GM12878 (cell line): ENCODE measurements around the gene UNC119B. TPM values are rescaled to one million over a fixed set of nuclear protein-coding genes. Genes with fewer than 3 reads are reported as not detected.

ENCODE experiments used
- CBX3 ChIP-seq: fragments of 200-600 bp; sonication (generic); IDR thresholded peaks from 2 replicates; pipeline ENCODE4 v1.6.1; 2016; ENCODE audit warnings: low read depth, borderline replicate concordance
- CUX1 ChIP-seq: IDR thresholded peaks from 2 replicates; pipeline ENCODE4 v1.6.1; 2012; ENCODE audit warnings: improper control_type of control experiment, low read depth, low read length; ENCODE audit not compliant: insufficient replicate concordance
- SPI1 ChIP-seq: IDR thresholded peaks from 2 replicates; pipeline ENCODE4 v1.6.1; 2011; ENCODE audit warnings: low read depth, mild to moderate bottlenecking, low read length, moderate library complexity, borderline replicate concordance; ENCODE audit not compliant: insufficient read depth
- YBX1 ChIP-seq: fragments of 450-650 bp; IDR thresholded peaks from 2 replicates; pipeline ENCODE4 v1.6.1; 2016; ENCODE audit warnings: antibody characterized with exemption
- polyA plus RNA-seq, 11 experiments: library from polyadenylated mRNA; depleted of rRNA in 4 of 11; unstranded in 6 of 11; stranded (reverse) in 5 of 11; fragments of >200 nt; fragmentation: Nextera tagmentation in 4 of 11; fragmentation: Illumina TruSeq in 1 of 11; extraction: Ambion mirVana in 4 of 11; extraction: Trizol in 1 of 11; gene quantifications; 1 replicate in 1 of 11; 2 replicates in 10 of 11; pipeline versions ENCODE4 v1.2.1 to v1.2.3, GENCODE V29; 2011 to 2016; ENCODE audit warnings: inconsistent platforms in 2 of 11, missing spikeins in 2 of 11, low read depth in 1 of 11
- total RNA-seq, 4 experiments: library from RNA; depleted of rRNA in 3 of 4; stranded (reverse); fragments of >200 nt in 3 of 4; fragmentation: Illumina TruSeq in 1 of 4; extraction: Trizol in 1 of 4; gene quantifications; 2 replicates each; pipeline versions ENCODE4 v1.2.1 to v1.2.3, GENCODE V29; 2013 to 2021
- TF ChIP-seq, protein P1 (sequence below): IDR thresholded peaks from 2 replicates; pipeline ENCODE4 v1.6.1; 2011; ENCODE audit warnings: low read depth, low read length, improper control_type of control experiment, borderline replicate concordance
- TF ChIP-seq, protein P2 (sequence below): fragments of 450-650 bp; IDR thresholded peaks from 2 replicates; pipeline ENCODE4 v1.6.1; 2017; ENCODE audit warnings: mild to moderate bottlenecking, low read depth, inconsistent platforms; ENCODE audit not compliant: poor library complexity, severe bottlenecking

The UNC119B gene
- total and polyA plus RNA-seq, 10 of the 15 experiments (the other 5 are each of a cell fraction or from before 2014, with no cell fraction given): 4.3 to 31.5 (median 10.5) TPM

DNA sequence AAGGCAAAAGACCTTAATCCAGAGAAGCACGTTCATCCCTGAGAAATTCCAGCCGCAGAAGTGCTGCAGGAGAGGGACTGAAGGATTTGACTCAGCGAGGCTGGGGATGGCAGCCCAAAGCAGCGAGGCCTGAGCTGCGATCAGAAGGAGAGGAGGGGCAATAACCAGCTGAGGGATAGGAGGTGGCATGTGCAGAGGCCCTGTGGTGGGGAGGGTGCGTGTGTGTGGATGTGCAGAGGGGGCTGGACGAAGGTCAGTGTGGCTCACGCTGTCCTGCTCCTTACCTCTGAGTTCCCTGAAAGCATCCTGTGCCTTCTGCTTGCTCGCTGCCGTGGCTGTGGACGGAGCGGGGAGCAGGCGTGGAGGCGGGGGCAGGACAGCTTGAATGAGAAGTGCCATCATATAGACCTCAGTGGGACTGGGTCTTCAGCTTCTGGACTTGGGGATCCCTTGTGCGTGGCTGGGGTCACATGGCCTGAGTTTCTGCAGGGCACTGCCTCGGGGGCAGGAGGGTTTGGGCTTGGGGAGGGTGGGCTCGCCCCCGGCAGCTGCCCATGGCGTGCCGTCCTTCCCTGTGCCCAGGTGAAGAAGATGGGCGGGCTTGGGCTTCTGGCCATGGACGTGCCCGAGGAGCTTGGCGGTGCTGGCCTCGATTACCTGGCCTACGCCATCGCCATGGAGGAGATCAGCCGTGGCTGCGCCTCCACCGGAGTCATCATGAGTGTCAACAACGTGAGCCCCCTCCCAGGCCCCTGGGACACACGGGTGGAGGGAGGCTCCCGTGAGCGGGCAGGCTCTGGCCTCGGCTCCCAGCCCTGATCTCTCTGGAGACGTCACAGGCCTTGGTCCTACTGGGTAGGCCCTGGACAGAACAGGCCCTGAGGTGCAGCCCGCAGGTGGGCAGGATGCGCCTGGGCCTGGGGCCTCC, 26.4 kb downstream of the UNC119B start (continued):
- no peak for TF ChIP-seq YBX1
- TF ChIP-seq SPI1: no peak
- TF ChIP-seq CBX3: no peak
- TF ChIP-seq, protein P1, sequence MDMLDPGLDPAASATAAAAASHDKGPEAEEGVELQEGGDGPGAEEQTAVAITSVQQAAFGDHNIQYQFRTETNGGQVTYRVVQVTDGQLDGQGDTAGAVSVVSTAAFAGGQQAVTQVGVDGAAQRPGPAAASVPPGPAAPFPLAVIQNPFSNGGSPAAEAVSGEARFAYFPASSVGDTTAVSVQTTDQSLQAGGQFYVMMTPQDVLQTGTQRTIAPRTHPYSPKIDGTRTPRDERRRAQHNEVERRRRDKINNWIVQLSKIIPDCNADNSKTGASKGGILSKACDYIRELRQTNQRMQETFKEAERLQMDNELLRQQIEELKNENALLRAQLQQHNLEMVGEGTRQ: no peak
- TF ChIP-seq, protein P2, sequence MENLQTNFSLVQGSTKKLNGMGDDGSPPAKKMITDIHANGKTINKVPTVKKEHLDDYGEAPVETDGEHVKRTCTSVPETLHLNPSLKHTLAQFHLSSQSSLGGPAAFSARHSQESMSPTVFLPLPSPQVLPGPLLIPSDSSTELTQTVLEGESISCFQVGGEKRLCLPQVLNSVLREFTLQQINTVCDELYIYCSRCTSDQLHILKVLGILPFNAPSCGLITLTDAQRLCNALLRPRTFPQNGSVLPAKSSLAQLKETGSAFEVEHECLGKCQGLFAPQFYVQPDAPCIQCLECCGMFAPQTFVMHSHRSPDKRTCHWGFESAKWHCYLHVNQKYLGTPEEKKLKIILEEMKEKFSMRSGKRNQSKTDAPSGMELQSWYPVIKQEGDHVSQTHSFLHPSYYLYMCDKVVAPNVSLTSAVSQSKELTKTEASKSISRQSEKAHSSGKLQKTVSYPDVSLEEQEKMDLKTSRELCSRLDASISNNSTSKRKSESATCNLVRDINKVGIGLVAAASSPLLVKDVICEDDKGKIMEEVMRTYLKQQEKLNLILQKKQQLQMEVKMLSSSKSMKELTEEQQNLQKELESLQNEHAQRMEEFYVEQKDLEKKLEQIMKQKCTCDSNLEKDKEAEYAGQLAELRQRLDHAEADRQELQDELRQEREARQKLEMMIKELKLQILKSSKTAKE: no peak
- TF ChIP-seq CUX1: no peak
